Endothelial cell of coronary artery (primary cell): Measurements from ENCODE around the gene C3orf49. TPM values are rescaled to one million over a fixed set of nuclear protein-coding genes. Genes with fewer than 3 reads are reported as not detected.

Source experiments
- total RNA-seq: library from RNA; depleted of rRNA; stranded (reverse); fragments of >200 nt; gene quantifications from 2 replicates; pipeline ENCODE4 v1.2.3, GENCODE V29; 2014

The C3orf49 gene
- total RNA-seq: not detected in 2 replicates

GRCh38 chr3:63819151-63819398 is at the start of gene C3orf49:
Gene C3orf49, plus strand, starts transcription at chr3:63819299. Its CDS starts 173 bp downstream, at chr3:63819472.

DNA sequence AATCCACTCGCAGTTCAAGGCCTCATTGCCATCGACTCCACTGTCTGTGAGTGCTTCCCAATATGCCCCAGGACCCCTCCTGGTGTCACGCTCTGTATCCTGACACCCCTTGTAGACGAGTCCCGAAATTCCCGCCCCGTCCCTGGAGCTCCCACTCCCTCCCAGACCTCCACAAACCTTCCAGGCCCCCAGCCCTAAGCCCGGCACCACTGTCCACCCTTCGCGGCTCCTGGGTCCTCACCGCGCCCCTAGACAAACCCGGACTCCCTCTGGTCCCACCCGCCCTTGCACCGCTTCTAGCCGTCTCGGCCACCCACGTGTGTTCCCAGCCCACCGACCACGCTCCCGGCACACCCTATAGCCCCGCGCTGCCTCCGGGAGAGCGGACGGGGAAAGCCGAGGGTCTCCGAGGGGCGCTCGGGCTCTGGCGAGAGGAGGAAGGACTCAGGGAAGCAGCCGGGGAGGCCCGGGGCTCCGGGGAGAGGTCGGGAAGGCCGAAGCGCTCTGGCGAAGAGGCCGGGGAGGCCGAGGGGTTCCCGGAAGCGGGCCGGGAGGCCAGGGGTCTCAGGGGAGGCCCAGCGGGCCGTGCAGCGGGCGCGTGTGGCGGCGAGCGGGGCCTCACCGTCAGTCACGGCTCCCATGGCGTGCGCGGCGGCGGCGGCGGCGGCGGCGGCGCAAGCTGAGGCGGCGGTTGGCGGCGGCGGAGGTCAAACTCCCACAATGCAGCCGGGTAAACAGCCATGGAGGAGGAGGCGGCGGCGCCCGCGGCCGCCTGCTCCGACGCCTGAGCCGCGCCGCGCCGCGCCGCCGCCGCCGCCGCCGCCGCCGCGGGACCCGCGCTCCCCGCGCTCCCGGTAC is 44.3 kb downstream of the C3orf49 start, which contains the start of the genes ATXN7 and THOC7:
ATXN7 (plus strand) TSS at position 718 of the 858 bp plus-strand sequence. CDS start 48,732 bp downstream, outside the sequence.
THOC7 (minus strand) TSS at position 656 of the 858 bp plus-strand sequence; CDS start at position 641, 15 bp downstream.

Other genes with a start within 250 kb of the C3orf49 start
- not detected in 2 replicates for gene SNTN, start 166.6 kb upstream of the C3orf49 start, total RNA-seq
- gene THOC7, start 44.5 kb downstream of the C3orf49 start, total RNA-seq: 36.1 and 44.2 TPM in 2 replicates
- 6.8 and 13.2 TPM in 2 replicates for gene ATXN7, start 44.6 kb downstream of the C3orf49 start, total RNA-seq
- gene SCAANT1, start 93.1 kb downstream of the C3orf49 start, total RNA-seq: 1.2 TPM in 1 of 2 replicates, not detected in the other
- 100 and 110 TPM in 2 replicates for gene PSMD6, start 204.2 kb downstream of the C3orf49 start, total RNA-seq